GM12878 (cell line): ENCODE measurements around the gene FOXP1. TPM values are rescaled to one million over a fixed set of nuclear protein-coding genes. Genes with fewer than 3 reads are reported as not detected.

Experiments
- ATAC-seq: fragments of 200-7000 bp; cut with Tn5 transposase; 3 replicates; pipeline ENCODE4 v1.9.1; 2020; ENCODE audit warnings: mild to moderate bottlenecking, moderate library complexity
- BruUV-seq: library from RNA; stranded (reverse); fragments of 400-500 nt; replicated peaks from 2 replicates; lab custom pipeline; 2021; lab: Mats Ljungman, UMichigan
- CTCF ChIA-PET: fragments of 300-600 bp; sonication (Branson Sonifier 250); formaldehyde crosslinking; extraction: SDS; loops from one replicate; lab custom pipeline; 2021; ENCODE audit warnings: inconsistent platforms; lab: Yijun Ruan, JAX
- POLR2A ChIA-PET: fragments of 350-600 bp; formaldehyde crosslinking; extraction: SDS; loops from one replicate; lab custom pipeline; 2021; ENCODE audit warnings: inconsistent platforms; lab: Charles Lee
- RAD21 ChIA-PET: fragments of 300-600 bp; sonication (Branson Sonifier 250); formaldehyde crosslinking; loops from one replicate; lab custom pipeline; 2023; ENCODE audit warnings: antibody characterized with exemption; ENCODE audit not compliant: unreplicated experiment; lab: Charles Lee
- SMC1A ChIA-PET: fragments of 300-600 bp; sonication (Branson Sonifier 250); formaldehyde crosslinking; loops from one replicate; lab custom pipeline; 2023; ENCODE audit not compliant: unreplicated experiment, uncharacterized antibody; lab: Charles Lee
- DNase-seq: peaks from one replicate; pipeline ENCODE4 v3.0.0-alpha.2; 2011; ENCODE audit warnings: low read depth, low spot score
- FAIRE-seq: peaks from 3 replicates; lab custom pipeline; 2011; peaks lifted over from hg19 to GRCh38; lab: Jason Lieb, UNC
- H2AFZ ChIP-seq: 2 replicates; pipeline ENCODE4 v1.6.0; 2011; ENCODE audit warnings: low read depth, low read length, control low read depth; ENCODE audit not compliant: control insufficient read depth
- H3K27ac ChIP-seq: 2 replicates; pipeline ENCODE4 v1.5.1; 2011; ENCODE audit warnings: control low read depth; ENCODE audit not compliant: control insufficient read depth, insufficient read depth
- H3K27me3 ChIP-seq, 2 experiments: replicated peaks in 1 of 2; 2 replicates each; pipeline versions ENCODE4 v1.6.0 to v1.6.1; 2011; ENCODE audit warnings: low read length in 1 of 2; ENCODE audit not compliant: control insufficient read depth in 2 of 2, insufficient read depth in 2 of 2
- H3K36me3 ChIP-seq, 2 experiments: 2 replicates each; pipeline ENCODE4 v1.5.1; 2011; ENCODE audit warnings: low read length in 1 of 2; ENCODE audit not compliant: control insufficient read depth in 2 of 2, insufficient read depth in 2 of 2
- H3K4me1 ChIP-seq: 2 replicates; pipeline ENCODE4 v1.6.1; 2011; ENCODE audit warnings: mild to moderate bottlenecking, low read length, moderate library complexity, mixed read lengths; ENCODE audit not compliant: control insufficient read depth, insufficient read depth
- H3K4me2 ChIP-seq: 2 replicates; pipeline ENCODE4 v1.6.0; 2011; ENCODE audit warnings: control low read depth; ENCODE audit not compliant: control insufficient read depth, insufficient read depth
- H3K4me3 ChIP-seq: fragments of 200-600 bp; sonication (generic); 2 replicates; pipeline ENCODE4 v1.5.1; 2016
- H3K79me2 ChIP-seq: 2 replicates; pipeline ENCODE4 v1.6.0; 2011; ENCODE audit warnings: low read length; ENCODE audit not compliant: control insufficient read depth, insufficient read depth
- H3K9ac ChIP-seq: 2 replicates; pipeline ENCODE4 v1.8.0; 2011; ENCODE audit warnings: low read length, control low read depth, mixed read lengths; ENCODE audit not compliant: control insufficient read depth, insufficient read depth
- H3K9me3 ChIP-seq: replicated peaks from 3 replicates; pipeline ENCODE4 v1.5.1; 2011; ENCODE audit warnings: mild to moderate bottlenecking, low read length; ENCODE audit not compliant: control insufficient read depth, insufficient read depth
- H4K20me1 ChIP-seq: 2 replicates; pipeline ENCODE4 v1.6.0; 2011; ENCODE audit not compliant: control insufficient read depth, insufficient read depth
- BCL3 ChIP-seq: IDR thresholded peaks from 2 replicates; pipeline ENCODE4 v1.6.1; 2011; ENCODE audit warnings: borderline replicate concordance, low read depth, mild to moderate bottlenecking, moderate library complexity, low read length; ENCODE audit not compliant: insufficient read depth, poor library complexity, severe bottlenecking
- EGR1 ChIP-seq, 2 experiments: IDR thresholded peaks; 1 replicate in 1 of 2; 2 replicates in 1 of 2; pipeline ENCODE4 v1.6.1; 2011 to 2012; ENCODE audit warnings: low read depth in 2 of 2, low read length in 2 of 2, borderline replicate concordance in 1 of 2, mild to moderate bottlenecking in 1 of 2, moderate library complexity in 1 of 2
- HDGF ChIP-seq: fragments of 450-650 bp; IDR thresholded peaks from 2 replicates; pipeline ENCODE4 v1.6.1; 2016; ENCODE audit warnings: antibody characterized with exemption
- MAX ChIP-seq: IDR thresholded peaks from 2 replicates; pipeline ENCODE4 v1.6.1; 2012; ENCODE audit warnings: low read depth, low read length, improper control_type of control experiment
- MLLT1 ChIP-seq: fragments of 450-650 bp; IDR thresholded peaks from 2 replicates; pipeline ENCODE4 v1.6.1; 2016; ENCODE audit warnings: mild to moderate bottlenecking
- NR2F1 ChIP-seq: fragments of 450-650 bp; conservative IDR thresholded peaks from 2 replicates; pipeline ENCODE4 v1.6.1; 2017; ENCODE audit warnings: mild to moderate bottlenecking
- PBX3 ChIP-seq: IDR thresholded peaks from 2 replicates; pipeline ENCODE4 v1.6.1; 2011; ENCODE audit warnings: mild to moderate bottlenecking, low read depth, low read length, moderate library complexity; ENCODE audit not compliant: insufficient replicate concordance
- SMC3 ChIP-seq: IDR thresholded peaks from 2 replicates; pipeline ENCODE4 v1.6.1; 2011; ENCODE audit warnings: low read length, improper control_type of control experiment, borderline replicate concordance
- SUZ12 ChIP-seq: fragments of 200-600 bp; sonication (generic); IDR thresholded peaks from one replicate; pipeline ENCODE4 v1.6.1; 2018; ENCODE audit warnings: antibody characterized with exemption, mild to moderate bottlenecking; ENCODE audit not compliant: unreplicated experiment
- TCF3 ChIP-seq: IDR thresholded peaks from 2 replicates; pipeline ENCODE4 v1.6.1; 2012; ENCODE audit warnings: low read depth, mild to moderate bottlenecking, low read length, borderline replicate concordance; ENCODE audit not compliant: insufficient read depth
- TCF7 ChIP-seq: IDR thresholded peaks from 2 replicates; pipeline ENCODE4 v1.6.1; 2014; ENCODE audit warnings: antibody characterized with exemption, borderline replicate concordance
- WGBS: methylation state at CpG from one replicate; pipeline ENCODE4 v1.1.6; 2016; ENCODE audit warnings: low lambda C conversion rate; ENCODE audit not compliant: insufficient replicate concordance, insufficient coverage; ENCODE audit errors: missing lambda C conversion rate; 5-methylcytosine and 5-hydroxymethylcytosine counted together
- in situ Hi-C: fragments of 300-500 bp; cut with MboI; formaldehyde crosslinking; loops from 9 replicates; pipeline ENCODE4 v1.14.3; 2018; ENCODE audit warnings: mixed read lengths
- intact Hi-C: fragments of 100-400 bp; cut with micrococcal nuclease; formaldehyde crosslinking; loops from one replicate; pipeline ENCODE4 v1.14.2; 2022; ENCODE audit not compliant: unreplicated experiment
- polyA plus RNA-seq, 11 experiments: library from polyadenylated mRNA; depleted of rRNA in 4 of 11; unstranded in 6 of 11; stranded (reverse) in 5 of 11; fragments of >200 nt; fragmentation: Nextera tagmentation in 4 of 11; fragmentation: Illumina TruSeq in 1 of 11; extraction: Ambion mirVana in 4 of 11; extraction: Trizol in 1 of 11; gene quantifications; 1 replicate in 1 of 11; 2 replicates in 10 of 11; pipeline versions ENCODE4 v1.2.1 to v1.2.3, GENCODE V29; 2011 to 2016; ENCODE audit warnings: inconsistent platforms in 2 of 11, missing spikeins in 2 of 11, low read depth in 1 of 11
- total RNA-seq, 4 experiments: library from RNA; depleted of rRNA in 3 of 4; stranded (reverse); fragments of >200 nt in 3 of 4; fragmentation: Illumina TruSeq in 1 of 4; extraction: Trizol in 1 of 4; gene quantifications; 2 replicates each; pipeline versions ENCODE4 v1.2.1 to v1.2.3, GENCODE V29; 2013 to 2021

The FOXP1 gene
- total and polyA plus RNA-seq, 10 of the 15 experiments (the other 5 are each of a cell fraction or from before 2014, with no cell fraction given) = 0.05 to 1.6 (median 0.20) TPM; not detected in 1

- TF ChIP-seq MAX (no peak), BCL3 (no peak)
Observed at GRCh38 chr3:71601811-71602210, 18.3 kb upstream of the FOXP1 start (continued).

GRCh38 chr3:71600646-71601288 lies 17.2 kb upstream of the FOXP1 start:
- intact Hi-C loops (no loop called here), in situ Hi-C loops (no loop called here)
- no peak overlapping the region for H3K4me3 ChIP-seq
- no peak overlapping the region for H2AFZ ChIP-seq
- H3K4me1 ChIP-seq = no peaks in the 10 kb centered on the region
- FAIRE-seq = no peak
- H4K20me1 ChIP-seq = no peaks in the 10 kb centered on the region
- WGBS = 7% methylated on average over 3 of the region's 3 CpGs
- no peak overlapping the region for H3K9ac ChIP-seq
- no peaks in the 10 kb centered on the region for H3K36me3 ChIP-seq
- ChIA-PET SMC1A (no interaction called here), RAD21 (interaction anchor here (0.5 kb wide), 1 partner anchor 80 kb away, joined by 3 read pairs; no protein-coding TSS in a partner anchor), CTCF (interaction anchor here (1.1 to 1.6 kb wide), 3 partner anchors 11 to 129 kb away, joined by 3 read pairs; no protein-coding TSS in a partner anchor), POLR2A (no interaction called here)
- no peaks in the 10 kb centered on the region for H3K27me3 ChIP-seq
- no TSS peak for BruUV-seq
- no peaks in the 10 kb centered on the region; the same call in 2 of the 3 replicates for H3K9me3 ChIP-seq
- TF ChIP-seq PBX3 (no peak), TCF3 (no peak), SMC3 (no peak), HDGF (no peak), MLLT1 (no peak), NR2F1 (no peak), SUZ12 (no peak), TCF7 (no peak), EGR1 (IDR thresholded peaks at IDR 0.05; ENCODE audit: borderline replicate concordance in 1 of 2, low read depth in 2 of 2, low read length in 2 of 2) (no peak)
- TF ChIP-seq, all 136 proteins: peak for 0
- Histone ChIP-seq H3K27ac (no peak overlapping the region), H3K4me2 (no peak overlapping the region), H3K79me2 (no peaks in the 10 kb centered on the region)
- ATAC-seq (no peak), DNase-seq (no peak)
